HEK293 (cell line): ENCODE measurements around the gene ATP8A2.

Experiments
- CTCF ChIA-PET: fragments of 350-600 bp; formaldehyde crosslinking; extraction: SDS; loops from one replicate; lab custom pipeline; 2021; ENCODE audit warnings: antibody characterized with exemption; lab: Yijun Ruan, JAX
- POLR2A ChIA-PET: fragments of 300-600 bp; formaldehyde crosslinking; extraction: SDS; loops from one replicate; lab custom pipeline; 2020; ENCODE audit warnings: antibody characterized with exemption, inconsistent platforms; lab: Yijun Ruan, JAX
- H3K27ac ChIP-seq: fragments of 200-500 bp; sonication (Bioruptor generic); 2 replicates; pipeline ENCODE4 v1.5.1; 2014; ENCODE audit warnings: low read depth, low read length, control low read depth, inconsistent platforms; ENCODE audit errors: extremely low read depth
- H3K36me3 ChIP-seq, 2 experiments: fragments of 200-500 bp in 1 of 2; sonication (Bioruptor generic) in 1 of 2; 1 replicate in 1 of 2; 2 replicates in 1 of 2; pipeline ENCODE4 v1.5.1; 2014 to 2017; ENCODE audit warnings: inconsistent platforms in 2 of 2, low read length in 2 of 2; ENCODE audit not compliant: control insufficient read depth in 2 of 2, insufficient read depth in 1 of 2
- H3K4me1 ChIP-seq: fragments of 200-500 bp; sonication (Bioruptor generic); 2 replicates; pipeline ENCODE4 v1.5.1; 2014; ENCODE audit warnings: mild to moderate bottlenecking, low read length, inconsistent platforms; ENCODE audit not compliant: control insufficient read depth, insufficient read depth
- H3K4me3 ChIP-seq: 2 replicates; pipeline ENCODE4 v1.5.1; 2011; ENCODE audit warnings: low read depth, mild to moderate bottlenecking, control low read depth, low read length, moderate library complexity
- H3K9me3 ChIP-seq: fragments of 200-500 bp; sonication (Bioruptor generic); 2 replicates; pipeline ENCODE4 v1.5.1; 2014; ENCODE audit warnings: low read depth, low read length, inconsistent platforms; ENCODE audit not compliant: control insufficient read depth, insufficient read depth
- GLI4 ChIP-seq: fragments of 450-650 bp; formaldehyde crosslinking; IDR thresholded peaks from 2 replicates; pipeline ENCODE4 v1.5.1; 2016; ENCODE audit warnings: missing biosample characterization, missing genetic modification characterization
- GLIS2 ChIP-seq: fragments of 450-650 bp; formaldehyde crosslinking; IDR thresholded peaks from 2 replicates; pipeline ENCODE4 v1.5.1; 2016; ENCODE audit warnings: missing biosample characterization, missing genetic modification characterization
- KLF1 ChIP-seq: fragments of 450-650 bp; formaldehyde crosslinking; IDR thresholded peaks from 2 replicates; pipeline ENCODE4 v1.5.1; 2016; ENCODE audit warnings: missing biosample characterization, missing genetic modification characterization
- REPIN1 ChIP-seq: fragments of 450-650 bp; formaldehyde crosslinking; IDR thresholded peaks from 2 replicates; pipeline ENCODE4 v1.5.1; 2017; ENCODE audit warnings: missing biosample characterization, missing genetic modification characterization, low read depth
- TRIM28 ChIP-seq: IDR thresholded peaks from 2 replicates; pipeline ENCODE4 v1.6.1; 2011; ENCODE audit warnings: low read length, control low read depth, borderline replicate concordance
- TSHZ1 ChIP-seq: fragments of 450-650 bp; formaldehyde crosslinking; IDR thresholded peaks from 2 replicates; pipeline ENCODE4 v1.5.1; 2016; ENCODE audit warnings: missing biosample characterization, missing genetic modification characterization, borderline replicate concordance
- ZBTB10 ChIP-seq: fragments of 450-650 bp; formaldehyde crosslinking; IDR thresholded peaks from 2 replicates; pipeline ENCODE4 v1.5.1; 2016; ENCODE audit warnings: missing biosample characterization, missing genetic modification characterization
- ZBTB17 ChIP-seq: fragments of 450-650 bp; formaldehyde crosslinking; IDR thresholded peaks from 2 replicates; pipeline ENCODE4 v1.5.1; 2016; ENCODE audit warnings: missing biosample characterization, missing genetic modification characterization
- ZFHX2 ChIP-seq: fragments of 450-650 bp; formaldehyde crosslinking; conservative IDR thresholded peaks from 2 replicates; pipeline ENCODE4 v1.5.1; 2016; ENCODE audit warnings: missing biosample characterization, missing genetic modification characterization
- ZNF112 ChIP-seq: fragments of 450-650 bp; formaldehyde crosslinking; IDR thresholded peaks from 2 replicates; pipeline ENCODE4 v1.5.0; 2017; ENCODE audit warnings: missing biosample characterization, missing genetic modification characterization
- ZNF114 ChIP-seq: fragments of 450-650 bp; formaldehyde crosslinking; IDR thresholded peaks from 2 replicates; pipeline ENCODE4 v1.5.0; 2017; ENCODE audit warnings: missing biosample characterization, missing genetic modification characterization
- ZNF16 ChIP-seq: fragments of 450-650 bp; formaldehyde crosslinking; IDR thresholded peaks from 2 replicates; pipeline ENCODE4 v1.5.1; 2016; ENCODE audit warnings: low read depth, missing biosample characterization, missing genetic modification characterization
- ZNF184 ChIP-seq: fragments of 450-650 bp; IDR thresholded peaks from 2 replicates; pipeline ENCODE4 v1.5.1; 2018; ENCODE audit warnings: missing biosample characterization, mild to moderate bottlenecking, missing genetic modification characterization
- ZNF19 ChIP-seq: fragments of 450-650 bp; formaldehyde crosslinking; IDR thresholded peaks from 2 replicates; pipeline ENCODE4; 2016; ENCODE audit warnings: missing biosample characterization, missing genetic modification characterization, low read depth
- ZNF26 ChIP-seq: fragments of 450-650 bp; formaldehyde crosslinking; IDR thresholded peaks from 2 replicates; pipeline ENCODE4 v1.5.1; 2016; ENCODE audit warnings: missing biosample characterization, missing genetic modification characterization
- ZNF302 ChIP-seq: fragments of 450-650 bp; formaldehyde crosslinking; IDR thresholded peaks from 2 replicates; pipeline ENCODE4 v1.5.1; 2016; ENCODE audit warnings: missing biosample characterization, missing genetic modification characterization, low read depth
- ZNF514 ChIP-seq: fragments of 450-650 bp; formaldehyde crosslinking; IDR thresholded peaks from 2 replicates; pipeline ENCODE4 v1.5.1; 2016; ENCODE audit warnings: missing biosample characterization, missing genetic modification characterization
- ZNF521 ChIP-seq: fragments of 450-650 bp; formaldehyde crosslinking; IDR thresholded peaks from 2 replicates; pipeline ENCODE4 v1.5.1; 2017; ENCODE audit warnings: missing biosample characterization, mild to moderate bottlenecking, missing genetic modification characterization
- ZNF571 ChIP-seq: fragments of 450-650 bp; formaldehyde crosslinking; IDR thresholded peaks from 2 replicates; pipeline ENCODE4 v1.5.0; 2017; ENCODE audit warnings: missing biosample characterization, missing genetic modification characterization
- ZNF585B ChIP-seq: fragments of 450-650 bp; formaldehyde crosslinking; IDR thresholded peaks from 2 replicates; pipeline ENCODE4 v1.5.1; 2016; ENCODE audit warnings: missing biosample characterization, missing genetic modification characterization
- ZNF658 ChIP-seq: fragments of 450-650 bp; formaldehyde crosslinking; IDR thresholded peaks from 2 replicates; pipeline ENCODE4; 2016; ENCODE audit warnings: missing biosample characterization, missing genetic modification characterization
- ZNF670 ChIP-seq: fragments of 450-650 bp; formaldehyde crosslinking; IDR thresholded peaks from 2 replicates; pipeline ENCODE4 v1.5.1; 2016; ENCODE audit warnings: missing biosample characterization, missing genetic modification characterization, low read depth
- ZNF747 ChIP-seq: fragments of 450-650 bp; formaldehyde crosslinking; IDR thresholded peaks from 2 replicates; pipeline ENCODE4 v1.5.1; 2016; ENCODE audit warnings: missing biosample characterization, missing genetic modification characterization
- ZNF76 ChIP-seq: fragments of 450-650 bp; formaldehyde crosslinking; IDR thresholded peaks from 2 replicates; pipeline ENCODE4; 2016; ENCODE audit warnings: low read depth, missing biosample characterization, missing genetic modification characterization, borderline replicate concordance
- ZNF792 ChIP-seq: fragments of 450-650 bp; formaldehyde crosslinking; IDR thresholded peaks from 2 replicates; pipeline ENCODE4 v1.5.1; 2016; ENCODE audit warnings: missing biosample characterization, missing genetic modification characterization
- ZNF837 ChIP-seq: fragments of 450-650 bp; formaldehyde crosslinking; IDR thresholded peaks from 2 replicates; pipeline ENCODE4 v1.5.1; 2016; ENCODE audit warnings: missing biosample characterization, missing genetic modification characterization
- ZSCAN30 ChIP-seq: fragments of 450-650 bp; IDR thresholded peaks from 2 replicates; pipeline ENCODE4 v1.5.1; 2018; ENCODE audit warnings: missing biosample characterization, mild to moderate bottlenecking, missing genetic modification characterization, moderate library complexity
- ZXDB ChIP-seq: fragments of 450-650 bp; formaldehyde crosslinking; IDR thresholded peaks from 2 replicates; pipeline ENCODE4 v1.5.1; 2016; ENCODE audit warnings: missing biosample characterization, missing genetic modification characterization

The ATP8A2 gene

GRCh38 chr13:25608181-25608580 lies 236.4 kb downstream of the ATP8A2 start:
- POLR2A ChIA-PET, result no interaction called here
- TF ChIP-seq TSHZ1 (tag by site-specific recombination) (no peak), ZNF514 (tag by site-specific recombination) (no peak), ZNF184 (tag by site-specific recombination) (no peak), ZNF837 (tag by site-specific recombination) (no peak), ZXDB (tag by site-specific recombination) (no peak), ZNF585B (tag by site-specific recombination) (no peak), ZNF112 (tag by site-specific recombination) (no peak), ZNF302 (no peak), TRIM28 (no peak), ZBTB10 (no peak), ZNF670 (no peak), ZNF114 (no peak), REPIN1 (tag by site-specific recombination) (no peak), ZNF747 (tag by site-specific recombination) (no peak), ZNF521 (tag by site-specific recombination) (no peak), ZBTB17 (tag by site-specific recombination) (no peak), ZNF76 (tag by site-specific recombination) (no peak), ZNF571 (tag by site-specific recombination) (no peak), ZNF26 (tag by site-specific recombination) (no peak)
- TF ChIP-seq, all 188 proteins: peak for 0
- Histone ChIP-seq H3K4me1 (no peaks in the 10 kb centered on the region), H3K4me3 (no peak overlapping the region), H3K36me3 (no peaks in the 10 kb centered on the region), H3K27ac (no peak overlapping the region), H3K9me3 (no peaks in the 10 kb centered on the region)
- CTCF ChIA-PET, result no interaction called here

GRCh38 chr13:25616674-25617073 lies 244.9 kb downstream of the ATP8A2 start:
- H3K27ac ChIP-seq, result no peak overlapping the region
- no peak overlapping the region for H3K4me3 ChIP-seq
- CTCF ChIA-PET, result no interaction called here
- no peaks in the 10 kb centered on the region for H3K36me3 ChIP-seq
- TF ChIP-seq ZNF19 (tag by site-specific recombination) (no peak), GLIS2 (no peak), KLF1 (tag by site-specific recombination) (no peak), ZNF658 (tag by site-specific recombination) (no peak), ZNF16 (tag by site-specific recombination) (no peak), GLI4 (no peak), ZSCAN30 (tag by site-specific recombination) (no peak), ZFHX2 (tag by site-specific recombination) (no peak), ZNF792 (tag by site-specific recombination) (no peak)
- H3K9me3 ChIP-seq, result no peaks in the 10 kb centered on the region
- no peaks in the 10 kb centered on the region for H3K4me1 ChIP-seq
- POLR2A ChIA-PET, result no interaction called here
